Right hindlimb (tissue), 1 donor: ENCODE measurements around the gene TMCC1.
"Not testable (repeated sequence)": the region's sequence is repeated elsewhere in the genome, so short reads cannot be mapped to it uniquely, and the experiment has no call there.

Experiments used
- DNase-seq: peaks from one replicate; pipeline ENCODE4 v3.0.0-alpha.2; 2018

The TMCC1 gene

GRCh38 chr3:129893581-129894070 lies at the start of gene TMCC1:
TSS of gene TMCC1 (minus strand) at chr3:129893711.
- DNase-seq = peak; percentile 87

- no peak for DNase-seq
These were observed 49.5 kb upstream of the TMCC1 start for GRCh38 chr3:129943020-129943419.

- DNase-seq = peak; percentile 79
These were observed 48.8 kb upstream of the TMCC1 start for GRCh38 chr3:129942296-129942695.

- DNase-seq = no peak
These were observed 46.6 kb upstream of the TMCC1 start for GRCh38 chr3:129940086-129940485.

GRCh38 chr3:129938140-129938930 lies 44.8 kb upstream of the TMCC1 start:
- no peak for DNase-seq

GRCh38 chr3:129937717-129938116 lies 44.2 kb upstream of the TMCC1 start:
- no peak for DNase-seq

- DNase-seq = no peak
These were observed 43.2 kb upstream of the TMCC1 start for GRCh38 chr3:129936757-129937156.

GRCh38 chr3:129934234-129935123 lies 41.0 kb upstream of the TMCC1 start:
- peak; percentile 48 for DNase-seq

- DNase-seq = no peak
These were observed 40.0 kb upstream of the TMCC1 start for GRCh38 chr3:129933471-129933870.

GRCh38 chr3:129929383-129929782 lies 35.9 kb upstream of the TMCC1 start:
- DNase-seq = no peak

GRCh38 chr3:129927072-129927471 lies 33.6 kb upstream of the TMCC1 start:
- DNase-seq = no peak

- DNase-seq = no peak
These were observed 26.3 kb upstream of the TMCC1 start for GRCh38 chr3:129919806-129920205.

- no peak for DNase-seq
These were observed 25.8 kb upstream of the TMCC1 start for GRCh38 chr3:129919357-129919756.

GRCh38 chr3:129918461-129918860 lies 24.9 kb upstream of the TMCC1 start:
- no peak for DNase-seq

- DNase-seq = no peak
These were observed 24.0 kb upstream of the TMCC1 start for GRCh38 chr3:129917423-129918007.

GRCh38 chr3:129913618-129914017 lies 20.1 kb upstream of the TMCC1 start:
- no peak for DNase-seq

GRCh38 chr3:129911261-129911861 lies 17.9 kb upstream of the TMCC1 start:
- no peak for DNase-seq

GRCh38 chr3:129909235-129909634 lies 15.7 kb upstream of the TMCC1 start:
- not testable (repeated sequence) for DNase-seq

GRCh38 chr3:129908417-129908816 lies 14.9 kb upstream of the TMCC1 start:
- no peak for DNase-seq

- not testable (repeated sequence) for DNase-seq
These were observed 7.8 kb upstream of the TMCC1 start for GRCh38 chr3:129901272-129901671.

- no peak for DNase-seq
These were observed 3.5 kb upstream of the TMCC1 start for GRCh38 chr3:129897026-129897425.

GRCh38 chr3:129892857-129893580 lies 492 bp downstream of the TMCC1 start:
- DNase-seq = peak; percentile 85
